Esophagus muscularis mucosa (tissue), 4 donors: ENCODE measurements around the gene PKHD1. TPM values are rescaled to one million over a fixed set of nuclear protein-coding genes. Genes with fewer than 3 reads are reported as not detected.

Experiments
- DNase-seq: peaks from one replicate; pipeline ENCODE4 v3.0.0-alpha.2; 2017; ENCODE audit errors: extremely low spot score
- H3K27ac ChIP-seq, 4 donors: fragments of 200-600 bp; sonication (generic); replicated peaks in 1 of 4; 1 replicate in 3 of 4; 2 replicates in 1 of 4; pipeline ENCODE4 v1.5.1; 2016 to 2019; ENCODE audit warnings: mild to moderate bottlenecking in 1 of 4
- H3K27me3 ChIP-seq, 4 donors: fragments of 200-600 bp; sonication (generic); one replicate each; pipeline versions ENCODE4 v1.5.1 to v1.6.0; 2016 to 2019
- H3K36me3 ChIP-seq, 4 donors: fragments of 200-600 bp; sonication (generic); one replicate each; pipeline ENCODE4 v1.5.1; 2016 to 2019
- H3K4me1 ChIP-seq, 4 donors: fragments of 200-600 bp; sonication (generic); one replicate each; pipeline ENCODE4 v1.5.1; 2016 to 2019
- H3K4me3 ChIP-seq, 4 donors: fragments of 200-600 bp; sonication (generic); 1 replicate in 2 of 4; 2 replicates in 2 of 4; pipeline ENCODE4 v1.5.1; 2016 to 2019; ENCODE audit warnings: mild to moderate bottlenecking in 4 of 4, moderate library complexity in 1 of 4
- H3K9me3 ChIP-seq, 4 donors: fragments of 200-600 bp; sonication (generic); 1 replicate in 3 of 4; 2 replicates in 1 of 4; pipeline ENCODE4 v1.5.1; 2016 to 2019
- EP300 ChIP-seq: sonication (generic); formaldehyde crosslinking; IDR thresholded peaks from one replicate; pipeline ENCODE4 v1.6.1; 2017; ENCODE audit warnings: antibody characterized with exemption
- POLR2A ChIP-seq: fragments of 450-650 bp; IDR thresholded peaks from one replicate; pipeline ENCODE4 v1.6.1; 2017; ENCODE audit warnings: antibody characterized with exemption, moderate library complexity, mild to moderate bottlenecking, low read depth
- POLR2AphosphoS5 ChIP-seq, 2 donors: sonication (generic); formaldehyde crosslinking; IDR thresholded peaks; one replicate each; pipeline ENCODE4 v1.6.1; 2017; ENCODE audit warnings: antibody characterized with exemption in 2 of 2
- WGBS: methylation state at CpG from one replicate; pipeline ENCODE4 v1.1.5; 2018; 5-methylcytosine and 5-hydroxymethylcytosine counted together
- intact Hi-C: fragments of 100-400 bp; cut with DNase I; formaldehyde crosslinking; loops from one replicate; pipeline ENCODE4 v1.15.1; 2023
- total RNA-seq, 4 donors: library from RNA; depleted of rRNA; stranded (reverse); fragments of >200 nt; gene quantifications; one replicate each; pipeline versions ENCODE4 v1.1.0 to v1.2.1, GENCODE V29; 2016
- TF ChIP-seq, protein P1 (sequence below), 3 experiments: fragments of 200-600 bp in 2 of 3; fragments of 450-650 bp in 1 of 3; sonication (generic) in 2 of 3; IDR thresholded peaks; one replicate each; pipeline ENCODE4 v1.5.1; 2017 to 2019; ENCODE audit warnings: antibody characterized with exemption in 3 of 3, mild to moderate bottlenecking in 2 of 3, moderate library complexity in 1 of 3

The PKHD1 gene
- total RNA-seq, 4 donors from 2014 or later: under 0.01 TPM; not detected in 3

- intact Hi-C loops: no loop called here
- 75% methylated on average over 4 of the region's 4 CpGs for WGBS
These were observed 457.4 kb downstream of the PKHD1 start for GRCh38 chr6:51630011-51630410.

GRCh38 chr6:51626391-51626790 lies 461.0 kb downstream of the PKHD1 start:
- intact Hi-C loops: no loop called here
- H3K9me3 ChIP-seq: peaks cover 0 to 10% (median 4%) of the 10 kb centered on the region in 4 donors
- no peaks in the 10 kb centered on the region for H3K36me3 ChIP-seq
- no peak for DNase-seq
- TF ChIP-seq POLR2A (no peak), POLR2AphosphoS5 (IDR thresholded peaks at IDR 0.05) (no peak), EP300 (no peak)
- TF ChIP-seq, protein P1, sequence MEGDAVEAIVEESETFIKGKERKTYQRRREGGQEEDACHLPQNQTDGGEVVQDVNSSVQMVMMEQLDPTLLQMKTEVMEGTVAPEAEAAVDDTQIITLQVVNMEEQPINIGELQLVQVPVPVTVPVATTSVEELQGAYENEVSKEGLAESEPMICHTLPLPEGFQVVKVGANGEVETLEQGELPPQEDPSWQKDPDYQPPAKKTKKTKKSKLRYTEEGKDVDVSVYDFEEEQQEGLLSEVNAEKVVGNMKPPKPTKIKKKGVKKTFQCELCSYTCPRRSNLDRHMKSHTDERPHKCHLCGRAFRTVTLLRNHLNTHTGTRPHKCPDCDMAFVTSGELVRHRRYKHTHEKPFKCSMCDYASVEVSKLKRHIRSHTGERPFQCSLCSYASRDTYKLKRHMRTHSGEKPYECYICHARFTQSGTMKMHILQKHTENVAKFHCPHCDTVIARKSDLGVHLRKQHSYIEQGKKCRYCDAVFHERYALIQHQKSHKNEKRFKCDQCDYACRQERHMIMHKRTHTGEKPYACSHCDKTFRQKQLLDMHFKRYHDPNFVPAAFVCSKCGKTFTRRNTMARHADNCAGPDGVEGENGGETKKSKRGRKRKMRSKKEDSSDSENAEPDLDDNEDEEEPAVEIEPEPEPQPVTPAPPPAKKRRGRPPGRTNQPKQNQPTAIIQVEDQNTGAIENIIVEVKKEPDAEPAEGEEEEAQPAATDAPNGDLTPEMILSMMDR (IDR thresholded peaks at IDR 0.05): no peak
- H3K4me3 ChIP-seq: no peak overlapping the region
- H3K4me1 ChIP-seq: no peaks in the 10 kb centered on the region
- no peak overlapping the region for H3K27ac ChIP-seq
- H3K27me3 ChIP-seq: no peaks in the 10 kb centered on the region
- WGBS: 70% methylated on average over 1 of the region's 1 CpG

More at GRCh38 chr6:51630011-51630410, 457.4 kb downstream of the PKHD1 start:
- no peak for DNase-seq
- H3K36me3 ChIP-seq: no peaks in the 10 kb centered on the region
- H3K4me3 ChIP-seq: no peak overlapping the region
- H3K27ac ChIP-seq: no peak overlapping the region
- TF ChIP-seq, protein P1 (IDR thresholded peaks at IDR 0.05): no peak
- TF ChIP-seq EP300 (no peak), POLR2A (no peak), POLR2AphosphoS5 (IDR thresholded peaks at IDR 0.05) (no peak)
- H3K4me1 ChIP-seq: no peaks in the 10 kb centered on the region
- no peaks in the 10 kb centered on the region for H3K27me3 ChIP-seq
- peaks cover 0 to 10% (median 4%) of the 10 kb centered on the region in 4 donors for H3K9me3 ChIP-seq

GRCh38 chr6:51625566-51625965 lies 461.8 kb downstream of the PKHD1 start:
- H3K36me3 ChIP-seq: no peaks in the 10 kb centered on the region
- no peak for TF ChIP-seq POLR2AphosphoS5 (IDR thresholded peaks at IDR 0.05)
- no peak for TF ChIP-seq POLR2A
- no peak for TF ChIP-seq EP300
- TF ChIP-seq, protein P1 (IDR thresholded peaks at IDR 0.05): no peak
- WGBS: 94% methylated on average over 4 of the region's 4 CpGs

GRCh38 chr6:51620971-51621370 lies 466.4 kb downstream of the PKHD1 start:
- Histone ChIP-seq H3K9me3 (no peaks in the 10 kb centered on the region), H3K36me3 (no peaks in the 10 kb centered on the region), H3K27me3 (no peaks in the 10 kb centered on the region), H3K27ac (no peak overlapping the region), H3K4me1 (no peaks in the 10 kb centered on the region), H3K4me3 (no peak overlapping the region)
- 59% methylated on average over 1 of the region's 1 CpG for WGBS
- TF ChIP-seq EP300: no peak
- TF ChIP-seq POLR2AphosphoS5 (IDR thresholded peaks at IDR 0.05): no peak
- TF ChIP-seq, protein P1 (IDR thresholded peaks at IDR 0.05): no peak
- TF ChIP-seq POLR2A: no peak
- DNase-seq: no peak
- intact Hi-C loops: no loop called here

More at GRCh38 chr6:51625566-51625965, 461.8 kb downstream of the PKHD1 start:
- intact Hi-C loops: no loop called here
- H3K27ac ChIP-seq: no peak overlapping the region
- no peak overlapping the region for H3K4me3 ChIP-seq
- H3K4me1 ChIP-seq: no peaks in the 10 kb centered on the region
- H3K9me3 ChIP-seq: peaks cover 0 to 10% (median 4%) of the 10 kb centered on the region in 4 donors
- no peak for DNase-seq
- no peaks in the 10 kb centered on the region for H3K27me3 ChIP-seq
